NB4 (cell line): Measurements from ENCODE around the gene QSOX1.
"Not testable (repeated sequence)": the region's sequence is repeated elsewhere in the genome, so short reads cannot be mapped to it uniquely, and the experiment has no call there.

Experiments
- DNase-seq: peaks from one replicate; pipeline ENCODE4 v3.0.0; 2010; ENCODE audit warnings: low read depth
- H3K4me3 ChIP-seq: one replicate; pipeline ENCODE4 v1.5.1; 2011; ENCODE audit warnings: mild to moderate bottlenecking, low read depth, low read length, moderate library complexity
- CTCF ChIP-seq: IDR thresholded peaks from one replicate; pipeline ENCODE4 v1.5.1; 2012; ENCODE audit warnings: low read depth, low read length
- MYC ChIP-seq: IDR thresholded peaks from 2 replicates; pipeline ENCODE4 v1.6.1; 2011; ENCODE audit warnings: low read depth, low read length
- POLR2A ChIP-seq: IDR thresholded peaks from 2 replicates; pipeline ENCODE4 v1.6.1; 2011; ENCODE audit warnings: mild to moderate bottlenecking; ENCODE audit not compliant: insufficient read length; ENCODE audit errors: extremely low read depth
- TF ChIP-seq, protein P1 (sequence below): IDR thresholded peaks from 2 replicates; pipeline ENCODE4 v1.6.1; 2011; ENCODE audit warnings: low read depth, low read length

QSOX1 gene

GRCh38 chr1:180117764-180118116 lies 36.9 kb upstream of the QSOX1 start:
- no peak for DNase-seq
- H3K4me3 ChIP-seq, result no peak overlapping the region
- TF ChIP-seq, protein P1, sequence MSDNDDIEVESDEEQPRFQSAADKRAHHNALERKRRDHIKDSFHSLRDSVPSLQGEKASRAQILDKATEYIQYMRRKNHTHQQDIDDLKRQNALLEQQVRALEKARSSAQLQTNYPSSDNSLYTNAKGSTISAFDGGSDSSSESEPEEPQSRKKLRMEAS, result no peak
- TF ChIP-seq MYC, result no peak
- TF ChIP-seq CTCF, result no peak
- TF ChIP-seq POLR2A, result no peak

DNA sequence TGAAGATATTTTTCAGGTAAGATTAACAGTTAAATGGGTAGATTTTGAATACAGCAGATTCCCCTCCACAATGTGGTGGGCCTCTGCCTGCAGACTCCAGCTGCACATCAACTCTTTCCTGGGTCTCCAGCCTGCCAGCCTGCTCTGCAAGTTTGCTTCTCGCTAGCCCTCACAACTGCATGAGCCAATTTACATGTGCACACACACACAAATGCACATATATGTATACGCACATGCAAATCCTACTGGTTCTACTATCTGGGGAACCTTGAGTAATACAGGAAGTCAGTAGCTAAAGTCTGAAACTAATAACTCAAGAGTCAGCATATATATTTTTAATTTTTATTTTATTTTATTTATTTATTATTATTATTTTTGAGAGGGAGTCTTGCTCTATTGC lies 34.8 kb upstream of the QSOX1 start:
- no peak overlapping the region for H3K4me3 ChIP-seq
- TF ChIP-seq CTCF, result no peak
- TF ChIP-seq POLR2A, result no peak
- TF ChIP-seq, protein P1, result no peak
- no peak for TF ChIP-seq MYC
- no peak for DNase-seq

DNA sequence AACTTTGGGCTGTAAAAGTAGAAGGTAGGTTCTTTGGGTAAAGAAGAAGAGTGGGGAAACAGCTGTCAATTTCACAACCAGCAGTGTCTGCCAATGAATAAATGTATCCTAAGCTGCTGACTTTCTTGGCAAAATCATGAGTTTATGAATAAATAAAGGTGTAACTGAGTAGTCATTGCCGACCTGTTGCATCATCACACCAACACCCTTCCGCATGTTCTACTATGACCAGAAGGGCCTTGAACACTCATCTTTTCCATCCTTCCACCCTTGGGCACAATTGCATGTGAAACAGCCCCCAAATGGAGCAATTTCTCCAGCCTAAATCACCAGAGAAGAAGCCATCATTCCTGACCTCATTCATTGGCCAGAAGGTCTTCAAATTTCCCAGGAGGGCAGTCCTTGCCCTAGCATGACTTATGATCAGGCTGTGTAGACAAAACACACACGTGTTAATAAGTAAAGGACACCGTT lies 31.2 kb upstream of the QSOX1 start:
- DNase-seq, result no peak
- H3K4me3 ChIP-seq, result no peak overlapping the region
- TF ChIP-seq, protein P1, result no peak
- TF ChIP-seq POLR2A, result no peak
- no peak for TF ChIP-seq CTCF

- TF ChIP-seq CTCF, result no peak
- TF ChIP-seq POLR2A, result no peak
- TF ChIP-seq, protein P1, result no peak
- no peak for TF ChIP-seq MYC
- no peak for DNase-seq
- H3K4me3 ChIP-seq, result no peak overlapping the region
These were observed 24.0 kb upstream of the QSOX1 start for GRCh38 chr1:180130651-180131050.

- no peak for TF ChIP-seq POLR2A
- TF ChIP-seq CTCF, result no peak
- TF ChIP-seq, protein P1, result peak; percentile 78
- peak; percentile 84 for TF ChIP-seq MYC
- H3K4me3 ChIP-seq, result no peak overlapping the region
- peak; percentile 92 for DNase-seq
These were observed 23.2 kb upstream of the QSOX1 start for GRCh38 chr1:180131510-180131909.

DNA sequence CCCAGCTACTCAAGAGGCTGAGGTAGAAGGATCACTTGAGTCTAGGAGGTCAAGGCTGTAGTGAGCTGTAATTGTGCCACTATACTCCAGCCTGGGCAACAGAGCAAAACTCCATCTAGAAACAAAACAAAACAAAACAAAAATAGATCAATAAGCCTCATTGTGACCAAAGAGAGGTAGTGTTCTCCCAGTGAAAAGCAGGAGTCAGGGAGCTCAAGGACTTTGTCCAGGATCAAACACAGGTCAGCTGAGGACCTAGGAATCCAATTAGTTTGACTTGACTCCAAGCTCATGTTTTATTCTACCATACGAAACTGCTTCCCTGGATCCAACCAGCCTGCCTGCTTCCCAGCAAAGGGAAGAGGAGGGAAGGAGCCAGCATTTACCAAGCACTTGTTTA lies 21.5 kb upstream of the QSOX1 start:
- no peak for DNase-seq
- TF ChIP-seq MYC (no peak), POLR2A (no peak), CTCF (no peak)
- TF ChIP-seq, protein P1, result no peak
- H3K4me3 ChIP-seq, result no peak overlapping the region

GRCh38 chr1:180133688-180134087 lies 21.0 kb upstream of the QSOX1 start:
- not testable (repeated sequence) for DNase-seq, H3K4me3 ChIP-seq
